ENCODE data around the gene TTC33. TPM values are rescaled to one million over a fixed set of nuclear protein-coding genes. Genes with fewer than 3 reads are reported as not detected.
"Not testable (repeated sequence)": the region's sequence is repeated elsewhere in the genome, so short reads cannot be mapped to it uniquely, and the experiment has no call there.

Gene TTC33
- polyA plus RNA-seq, 3 donors: 3.6 to 5.3 (median 4.9) TPM

DNA sequence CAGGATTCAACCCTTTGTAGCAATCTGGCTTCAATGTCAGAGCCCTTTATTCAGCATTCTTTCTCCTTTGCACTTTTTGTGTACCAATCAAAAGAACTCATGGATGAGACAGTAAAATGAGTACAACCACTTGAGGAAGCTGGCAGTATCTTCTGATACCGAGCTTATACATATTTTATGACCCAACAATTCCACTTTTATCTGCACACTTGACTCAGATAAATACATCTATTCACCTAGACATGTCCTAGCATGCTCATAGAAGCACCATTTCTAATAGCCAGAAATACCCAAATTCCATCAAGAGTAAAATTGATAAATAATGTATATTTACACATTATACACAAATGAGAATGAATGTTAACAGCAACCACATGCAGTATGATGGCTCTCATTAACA is 187.2 kb downstream of the TTC33 start:
- no peak overlapping the region for H3K27ac ChIP-seq (ENCODE audit: low read depth, low read length)
- WGBS, 3 donors: 54 to 86% (median 83%) methylated on average over 1 of the region's 1 CpG

DNA sequence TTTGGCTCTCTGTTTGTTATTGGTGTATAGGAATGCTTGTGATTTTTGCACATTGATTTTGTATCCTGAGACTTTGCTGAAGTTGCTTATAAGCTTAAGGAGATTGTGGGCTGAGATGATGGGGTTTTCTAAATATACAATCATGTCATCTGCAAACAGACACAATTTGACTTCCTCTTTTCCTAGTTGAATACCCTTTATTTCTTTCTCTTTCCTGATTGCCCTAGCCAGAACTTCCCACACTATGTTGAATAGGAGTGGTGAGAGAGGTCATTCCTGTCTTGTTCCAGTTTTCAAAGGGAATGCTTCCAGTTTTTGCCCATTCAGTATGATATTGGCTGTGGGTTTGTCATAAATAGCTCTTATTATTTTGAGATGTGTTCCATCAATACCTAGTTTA is 192.6 kb downstream of the TTC33 start:
- not testable (repeated sequence) for H3K27ac ChIP-seq (ENCODE audit: low read depth, low read length)

DNA sequence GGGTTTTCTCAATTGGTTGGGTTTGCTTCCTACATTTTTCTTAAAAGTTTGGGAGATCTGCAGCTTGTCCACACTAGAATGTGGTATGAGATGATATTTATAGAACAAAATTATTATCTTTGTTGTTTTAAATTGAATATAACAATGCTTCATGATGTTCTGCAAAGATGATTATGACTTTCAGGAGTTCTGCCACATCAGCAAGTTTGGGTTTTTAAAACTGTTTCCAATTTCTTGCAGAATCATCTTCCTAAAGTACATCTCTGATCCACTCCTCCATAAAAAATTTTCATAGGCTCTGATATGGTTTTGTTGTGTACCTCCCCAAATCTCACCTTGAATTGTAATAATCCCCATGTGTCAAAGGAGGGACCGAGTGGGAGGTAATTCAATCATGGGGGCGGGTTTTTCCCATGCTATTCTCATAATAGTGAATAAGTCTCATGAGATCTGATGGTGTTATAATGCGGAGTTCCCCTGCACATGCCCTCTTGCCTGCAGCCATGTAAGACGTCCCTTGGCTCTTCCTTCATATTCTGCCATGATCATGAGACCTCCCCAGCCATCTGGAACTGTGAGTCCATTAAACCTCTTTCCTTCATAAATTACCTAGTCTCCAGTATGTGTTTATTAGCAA is 195.2 kb downstream of the TTC33 start:
- WGBS, 3 donors: 82 to 86% (median 85%) methylated on average over 4 of the region's 4 CpGs
- no peak overlapping the region for H3K27ac ChIP-seq (ENCODE audit: low read depth, low read length)

DNA sequence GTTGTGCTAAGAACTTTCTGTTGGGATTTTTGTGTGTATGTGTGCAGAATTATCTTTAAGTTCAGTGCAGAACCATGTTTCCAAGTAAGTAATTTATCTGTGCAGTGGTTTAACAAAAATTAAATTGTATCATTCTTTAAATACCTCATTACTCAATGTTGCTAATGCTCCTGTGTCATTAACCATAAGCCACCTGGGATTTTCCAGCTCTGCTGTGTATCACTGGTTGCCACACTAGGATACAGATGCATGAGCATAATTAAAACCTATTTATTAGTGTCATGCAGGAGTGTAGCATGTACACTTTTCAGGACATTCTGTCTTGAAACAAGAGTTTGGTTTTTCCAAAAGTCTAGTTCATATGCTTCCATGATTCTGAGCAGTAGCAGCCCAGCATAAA is 196.5 kb downstream of the TTC33 start:
- no peak overlapping the region for H3K27ac ChIP-seq (ENCODE audit: low read depth, low read length)

DNA sequence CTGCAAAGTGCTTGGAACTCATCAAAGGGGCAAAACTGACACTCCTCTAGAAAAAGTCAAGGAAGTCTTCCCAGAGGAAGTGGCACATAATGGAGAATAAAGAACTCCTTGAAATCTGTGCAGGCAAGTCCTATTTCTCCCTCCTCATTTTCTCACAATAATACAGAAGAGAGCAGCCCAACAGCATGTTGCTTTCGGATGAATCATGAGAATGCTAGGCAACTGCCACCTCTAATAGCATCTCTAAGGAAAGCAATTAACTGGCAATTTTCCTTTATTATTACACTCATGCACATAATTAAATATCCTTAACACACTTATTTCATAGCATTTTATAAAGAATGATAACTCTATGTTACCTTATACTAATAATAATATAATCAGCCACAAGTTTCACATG is 198.3 kb downstream of the TTC33 start:
- WGBS, 3 donors: 92 to 96% (median 92%) methylated on average over 1 of the region's 1 CpG
- no peak overlapping the region for H3K27ac ChIP-seq (ENCODE audit: low read depth, low read length)

DNA sequence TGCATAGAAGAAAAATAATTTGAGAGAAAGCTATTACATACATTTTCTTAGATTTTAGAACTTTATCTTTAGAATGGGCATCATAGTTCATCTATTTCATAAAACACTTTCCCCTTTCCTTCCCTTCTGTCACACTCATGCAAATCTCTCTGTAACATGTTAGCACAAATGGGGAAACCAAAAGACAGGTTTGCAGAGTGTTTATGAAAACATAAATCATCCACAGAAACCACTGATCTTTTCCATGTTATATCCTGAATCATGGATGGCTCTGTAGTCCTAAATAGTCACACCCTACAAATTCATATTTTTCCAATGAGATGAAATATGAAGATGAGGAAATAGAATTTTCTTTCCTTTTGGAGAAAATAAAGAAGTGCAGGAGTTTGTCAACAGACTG is 198.9 kb downstream of the TTC33 start:
- H3K27ac ChIP-seq (ENCODE audit: low read depth, low read length): no peak overlapping the region

DNA sequence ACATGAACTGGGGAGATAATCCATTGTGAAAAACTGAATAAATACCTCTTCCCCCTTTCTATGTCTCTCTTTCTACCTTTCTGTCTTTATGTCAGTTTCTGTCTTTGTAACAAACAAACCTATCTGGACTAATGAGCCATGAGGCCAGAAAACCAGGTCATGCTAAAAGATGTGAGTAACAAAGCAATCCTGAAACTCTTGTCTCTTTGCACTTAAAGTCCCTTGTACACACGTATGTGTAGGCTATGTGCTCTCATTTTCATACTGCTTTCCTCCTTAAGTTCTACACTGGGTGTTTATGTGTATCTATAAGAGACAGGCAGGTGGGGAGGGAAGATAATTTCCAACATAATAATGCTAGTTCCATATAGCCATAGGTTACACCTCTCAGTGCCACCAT is 199.9 kb downstream of the TTC33 start:
- 88 to 100% (median 97%) methylated on average over 1 of the region's 1 CpG for WGBS, 3 donors
- H3K27ac ChIP-seq (ENCODE audit: low read depth, low read length): no peak overlapping the region

GRCh38 chr5:40554813-40555212 is 200.9 kb downstream of the TTC33 start:
- WGBS, 3 donors: 30 to 80% (median 73%) methylated on average over 1 of the region's 1 CpG

DNA sequence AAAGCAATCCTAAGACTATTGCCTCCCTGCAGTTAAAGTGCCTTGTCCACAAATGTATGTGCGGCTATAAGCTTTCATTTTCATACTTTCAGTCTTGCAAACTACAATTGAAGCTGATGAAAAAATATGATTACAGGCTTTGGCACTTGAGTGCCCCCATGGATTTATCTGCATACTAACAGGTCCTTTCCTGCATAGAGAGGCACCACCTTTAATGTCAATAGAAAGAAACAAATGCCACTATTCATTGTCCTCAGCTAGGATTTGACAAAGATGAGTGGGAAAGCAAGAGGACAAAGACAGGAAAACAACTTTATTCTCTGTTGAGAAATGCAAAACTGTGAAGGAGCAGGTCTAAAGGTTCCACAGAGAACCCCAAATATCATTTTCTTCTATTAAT is 201.7 kb downstream of the TTC33 start:
- 95 to 97% (median 96%) methylated on average over 1 of the region's 1 CpG for WGBS, 3 donors
- H3K27ac ChIP-seq (ENCODE audit: low read depth, low read length): no peak overlapping the region

More at GRCh38 chr5:40554813-40555212, 200.9 kb downstream of the TTC33 start:
- H3K27ac ChIP-seq (ENCODE audit: low read depth, low read length): no peak overlapping the region

- no peak overlapping the region for H3K27ac ChIP-seq (ENCODE audit: low read depth, low read length)
- WGBS, 3 donors: 61 to 91% (median 89%) methylated on average over 2 to 3 of the region's 3 CpGs
Observed at GRCh38 chr5:40552981-40553380, 202.8 kb downstream of the TTC33 start.

GRCh38 chr5:40551496-40552491 is 204.0 kb downstream of the TTC33 start:
- no peak overlapping the region for H3K27ac ChIP-seq (ENCODE audit: low read depth, low read length)
- WGBS, 3 donors: 64 to 74% (median 66%) methylated on average over 8 of the region's 8 CpGs

DNA sequence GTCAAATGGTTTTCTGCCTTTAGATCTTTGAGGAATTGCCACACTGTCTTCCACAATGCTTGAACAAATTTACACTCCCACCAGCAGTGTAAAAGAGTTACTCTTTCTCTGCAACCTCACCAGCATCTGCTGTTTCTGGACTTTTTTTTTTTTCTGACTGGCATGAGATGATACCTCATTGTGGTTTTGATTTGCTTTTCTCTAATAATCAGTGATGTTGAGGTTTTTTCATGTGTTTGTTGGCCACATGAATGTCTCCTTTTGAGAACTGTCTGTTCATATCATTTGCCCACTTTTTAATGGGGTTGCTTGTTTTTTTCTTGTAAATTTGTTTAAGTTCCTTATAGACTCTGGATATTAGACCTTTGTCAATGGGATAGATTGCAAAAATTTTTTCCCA is 205.3 kb downstream of the TTC33 start:
- no peak overlapping the region for H3K27ac ChIP-seq (ENCODE audit: low read depth, low read length)

GRCh38 chr5:40549616-40550015 is 206.1 kb downstream of the TTC33 start:
- WGBS, 3 donors: 0 to 35% (median 2%) methylated on average over 1 of the region's 1 CpG
- no peak overlapping the region for H3K27ac ChIP-seq (ENCODE audit: low read depth, low read length)

GRCh38 chr5:40547994-40548575 is 207.7 kb downstream of the TTC33 start:
- 39 to 54% (median 44%) methylated on average over 3 of the region's 3 CpGs for whole genome bisulfite sequencing, 3 donors
- H3K27ac ChIP-seq (ENCODE audit: low read depth, low read length): no peak overlapping the region

GRCh38 chr5:40547557-40547956 is 208.2 kb downstream of the TTC33 start:
- H3K27ac ChIP-seq (ENCODE audit: low read depth, low read length): no peak overlapping the region
- 94 to 97% (median 95%) methylated on average over 4 of the region's 4 CpGs for WGBS, 3 donors

DNA sequence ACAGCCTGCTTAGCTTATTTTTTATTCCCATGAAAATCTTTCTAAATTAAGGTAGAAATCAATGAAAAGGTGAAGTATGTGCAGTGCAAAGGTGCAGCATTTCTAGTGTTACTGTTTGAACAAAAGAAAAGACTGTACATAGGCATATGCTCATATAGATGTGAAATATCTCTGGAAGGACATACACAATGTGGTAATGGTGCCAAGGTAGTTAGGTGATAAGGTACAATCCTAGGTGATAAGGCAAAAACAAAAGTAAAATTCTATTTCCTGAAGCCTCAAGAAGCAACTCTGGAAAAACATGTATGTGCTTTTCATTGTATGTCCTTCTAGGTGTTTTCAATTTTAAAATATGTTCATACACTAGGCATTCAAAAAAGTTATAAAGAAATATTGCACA is 215.5 kb downstream of the TTC33 start:
- no peak overlapping the region for H3K27ac ChIP-seq (ENCODE audit: low read depth, low read length)

DNA sequence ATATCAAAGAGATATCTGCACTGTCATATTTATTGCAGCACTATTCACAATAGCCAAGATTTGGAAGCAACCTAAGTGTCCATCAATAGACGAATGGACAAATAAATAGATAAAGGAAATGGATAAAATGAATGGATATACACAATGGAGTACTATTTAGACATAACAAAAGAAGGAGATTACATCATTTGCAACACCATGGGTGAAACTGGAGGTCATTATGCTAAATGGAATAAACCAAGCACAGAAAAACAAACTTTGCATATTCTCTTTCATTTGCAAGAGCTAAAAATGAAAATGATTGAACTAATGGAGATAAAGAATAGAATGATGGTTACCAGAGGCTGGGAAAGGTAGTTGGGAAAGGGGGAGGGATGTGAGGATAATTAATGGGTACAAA is 231.1 kb downstream of the TTC33 start:
- H3K27ac ChIP-seq (ENCODE audit: low read depth, low read length): no peak overlapping the region
- WGBS, 3 donors: 78 to 89% (median 80%) methylated on average over 1 of the region's 1 CpG

- no peak overlapping the region for H3K27ac ChIP-seq (ENCODE audit: low read depth, low read length)
Observed at GRCh38 chr5:40521925-40522324, 233.8 kb downstream of the TTC33 start.

- no peak overlapping the region for H3K27ac ChIP-seq (ENCODE audit: low read depth, low read length)
- 48 to 82% (median 81%) methylated on average over 3 of the region's 3 CpGs for WGBS, 3 donors
Observed at GRCh38 chr5:40521108-40521785, 234.5 kb downstream of the TTC33 start.
